Measurements from ENCODE around the gene FAR1. TPM values are rescaled to one million over a fixed set of nuclear protein-coding genes. Genes with fewer than 3 reads are reported as not detected.

Gene FAR1

DNA sequence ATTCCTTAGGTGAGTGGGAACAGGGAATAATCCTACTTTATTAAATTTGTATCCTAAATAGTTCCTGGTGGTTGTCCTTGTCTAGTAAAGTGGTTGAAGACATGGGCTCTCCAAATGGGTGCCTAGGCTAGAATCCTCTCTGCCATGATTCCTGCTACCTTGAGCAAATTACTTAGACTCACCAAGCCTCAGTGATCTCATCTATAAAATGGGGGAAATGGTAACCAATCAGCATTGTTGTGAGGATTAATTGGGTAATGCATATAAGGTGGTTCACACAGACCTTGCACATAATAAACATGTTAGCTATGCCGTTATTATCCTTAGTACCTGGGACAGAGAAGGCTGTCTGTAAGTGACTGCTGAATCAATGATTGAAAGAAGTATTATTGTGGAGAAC lies 109.9 kb downstream of the FAR1 start:
- H3K9ac ChIP-seq (ENCODE audit: low read length) = no peak overlapping the region
- no peak overlapping the region for H3K18ac ChIP-seq (ENCODE audit: low read depth in 1 of 2, low read length in 2 of 2)
- no peak overlapping the region for H2BK15ac ChIP-seq (ENCODE audit: low read depth, poor library complexity, severe bottlenecking)
- no peak for DNase-seq
- H2AK5ac ChIP-seq (ENCODE audit: low read length, severe bottlenecking) = no peak overlapping the region
- no peak overlapping the region for H4K8ac ChIP-seq (ENCODE audit: low read length)
- H3K79me1 ChIP-seq (replicated peaks; ENCODE audit: low read length, poor library complexity, severe bottlenecking) = no peaks in the 10 kb centered on the region
- H2BK5ac ChIP-seq (ENCODE audit: low read depth, low read length, poor library complexity, severe bottlenecking) = no peak overlapping the region
- H3K4me2 ChIP-seq (ENCODE audit: low read length, poor library complexity, severe bottlenecking) = no peak overlapping the region
- H3K4me1 ChIP-seq (ENCODE audit: control insufficient read depth, insufficient read depth, low read depth, low read length) = peaks cover 2% of the 10 kb centered on the region
- H3K9me3 ChIP-seq (ENCODE audit: control insufficient read depth, low read length) = no peaks in the 10 kb centered on the region
- no peak overlapping the region for H3K27ac ChIP-seq (ENCODE audit: low read length, poor library complexity, severe bottlenecking)
- no peaks in the 10 kb centered on the region for H3K36me3 ChIP-seq (ENCODE audit: control insufficient read depth in 1 of 2, insufficient read depth in 2 of 2, low read depth in 1 of 2, low read length in 2 of 2)
- no peak overlapping the region for H3K23ac ChIP-seq (ENCODE audit: low read length in 2 of 2)
- H2BK12ac ChIP-seq (ENCODE audit: low read length in 2 of 2) = no peak overlapping the region
- H3K4me3 ChIP-seq (ENCODE audit: insufficient read depth in 1 of 2, low read depth in 1 of 2, low read length in 2 of 2) = no peak overlapping the region
- no peak overlapping the region for H3K14ac ChIP-seq (ENCODE audit: low read length in 2 of 2)
- no peak overlapping the region for H2AFZ ChIP-seq (ENCODE audit: low read depth, low read length)
- H2BK120ac ChIP-seq (ENCODE audit: low read depth, low read length) = no peak overlapping the region
- peaks cover 16 to 32% of the 10 kb centered on the region in 2 experiments for H3K27me3 ChIP-seq (ENCODE audit: control insufficient read depth in 1 of 2, insufficient read depth in 1 of 2, low read length in 2 of 2)
- 83% methylated on average over 1 of the region's 1 CpG for WGBS
- H4K91ac ChIP-seq (ENCODE audit: low read length) = no peak overlapping the region
- no peak overlapping the region for H3K4ac ChIP-seq (ENCODE audit: low read depth in 1 of 2, low read length in 2 of 2)

DNA sequence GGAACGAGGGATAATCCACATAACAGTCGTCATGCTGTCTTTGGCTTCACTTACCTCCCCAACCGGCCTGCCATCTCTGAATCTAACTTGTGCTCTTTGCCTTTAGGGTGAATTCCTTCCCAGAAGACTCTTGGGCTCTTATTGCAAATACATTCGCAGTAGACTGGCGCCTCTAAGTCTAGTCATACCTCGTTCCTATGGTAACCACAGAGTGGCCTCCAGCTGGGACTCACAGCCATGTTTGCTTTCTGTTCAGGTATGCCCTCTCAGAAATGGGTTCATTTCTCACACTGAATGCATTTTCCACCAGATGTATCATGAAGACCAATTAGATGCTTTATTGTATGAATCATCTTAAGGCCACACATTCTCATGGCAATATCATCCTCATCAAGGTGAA lies 112.7 kb downstream of the FAR1 start:
- Histone ChIP-seq H3K4ac (ENCODE audit: low read depth in 1 of 2, low read length in 2 of 2) (no peak overlapping the region), H2BK5ac (ENCODE audit: low read depth, low read length, poor library complexity, severe bottlenecking) (no peak overlapping the region), H2AK5ac (ENCODE audit: low read length, severe bottlenecking) (no peak overlapping the region), H2AFZ (ENCODE audit: low read depth, low read length) (no peak overlapping the region), H3K27ac (ENCODE audit: low read length, poor library complexity, severe bottlenecking) (no peak overlapping the region), H3K18ac (ENCODE audit: low read depth in 1 of 2, low read length in 2 of 2) (no peak overlapping the region), H3K27me3 (ENCODE audit: control insufficient read depth in 1 of 2, insufficient read depth in 1 of 2, low read length in 2 of 2) (peaks cover 21 to 25% of the 10 kb centered on the region in 2 experiments), H2BK120ac (ENCODE audit: low read depth, low read length) (no peak overlapping the region), H3K23ac (ENCODE audit: low read length in 2 of 2) (no peak overlapping the region), H3K36me3 (ENCODE audit: control insufficient read depth in 1 of 2, insufficient read depth in 2 of 2, low read depth in 1 of 2, low read length in 2 of 2) (no peaks in the 10 kb centered on the region), H3K79me1 (replicated peaks; ENCODE audit: low read length, poor library complexity, severe bottlenecking) (no peaks in the 10 kb centered on the region), H3K9me3 (ENCODE audit: control insufficient read depth, low read length) (no peaks in the 10 kb centered on the region), H3K9ac (ENCODE audit: low read length) (no peak overlapping the region), H4K91ac (ENCODE audit: low read length) (no peak overlapping the region), H2BK15ac (ENCODE audit: low read depth, poor library complexity, severe bottlenecking) (no peak overlapping the region), H4K8ac (ENCODE audit: low read length) (no peak overlapping the region), H3K4me1 (ENCODE audit: control insufficient read depth, insufficient read depth, low read depth, low read length) (peaks cover 2% of the 10 kb centered on the region), H3K4me2 (ENCODE audit: low read length, poor library complexity, severe bottlenecking) (no peak overlapping the region), H2BK12ac (ENCODE audit: low read length in 2 of 2) (no peak overlapping the region), H3K14ac (ENCODE audit: low read length in 2 of 2) (no peak overlapping the region), H3K4me3 (ENCODE audit: insufficient read depth in 1 of 2, low read depth in 1 of 2, low read length in 2 of 2) (no peak overlapping the region)
- WGBS = 87% methylated on average over 6 of the region's 6 CpGs
- no peak for DNase-seq

Small RNAs within 50 kb of the gene (small RNA-seq; reads per million reads assigned to genes)
- not detected for gene AC013828.1 (ENCODE audit: low read depth)
- gene RF00019 (ENCODE audit: low read depth) = not detected
- not detected for gene RPL39P26 (ENCODE audit: low read depth)

Data from mesenchymal stem cell (in vitro differentiated cells and primary cell).